AML-193 (cell line): ENCODE measurements around the gene KDM8.

Experiments
- DNase-seq, 2 experiments: peaks; one replicate each; lab custom pipeline; 2025; lab: John Stamatoyannopoulos, UW

The KDM8 gene

GRCh38 chr16:27216297-27216885 lies 13.1 kb downstream of the KDM8 start:
- no peak for DNase-seq

- no peak for DNase-seq
Observed at GRCh38 chr16:27217256-27217655, 13.9 kb downstream of the KDM8 start.

DNA sequence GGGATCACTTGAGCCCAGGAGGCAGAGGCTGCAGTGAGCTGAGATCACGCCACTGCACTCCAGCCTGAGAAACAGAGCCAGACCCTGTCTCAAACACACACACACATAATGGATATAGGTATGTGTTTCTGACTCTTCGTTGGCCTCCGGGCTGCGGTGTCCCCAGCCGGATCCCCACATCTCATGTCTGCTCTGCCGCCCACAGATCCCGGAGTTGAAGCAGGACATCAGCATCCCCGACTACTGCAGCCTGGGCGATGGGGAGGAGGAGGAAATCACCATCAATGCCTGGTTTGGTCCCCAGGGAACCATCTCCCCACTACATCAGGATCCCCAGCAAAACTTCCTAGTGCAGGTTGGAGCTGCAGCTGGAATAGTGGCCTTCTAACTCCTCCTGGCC lies 15.4 kb downstream of the KDM8 start:
- DNase-seq = no peak

DNA sequence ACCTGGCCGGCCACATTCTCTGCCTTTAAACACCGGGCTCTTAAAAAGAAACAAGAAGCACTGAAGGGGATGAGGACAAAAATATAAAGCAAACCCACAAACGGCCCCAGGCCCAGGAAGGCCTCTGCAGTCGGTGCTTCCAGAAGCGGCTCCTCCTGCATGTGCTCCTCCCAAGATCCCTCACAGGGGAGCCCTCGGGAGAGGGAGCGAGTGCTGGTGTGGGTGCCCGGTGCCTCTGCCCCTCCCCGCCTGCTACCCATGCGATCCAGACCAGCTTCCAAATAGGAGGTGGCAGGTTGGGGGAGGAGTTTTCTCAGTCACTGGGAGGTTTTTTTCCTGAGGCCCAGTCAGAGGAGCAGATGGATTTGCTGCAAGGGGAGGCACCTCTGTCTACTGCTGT lies 15.8 kb downstream of the KDM8 start:
- DNase-seq = no peak

GRCh38 chr16:27220120-27220519 lies 16.8 kb downstream of the KDM8 start:
- no peak for DNase-seq

GRCh38 chr16:27220527-27220926 lies 17.2 kb downstream of the KDM8 start:
- no peak for DNase-seq

DNA sequence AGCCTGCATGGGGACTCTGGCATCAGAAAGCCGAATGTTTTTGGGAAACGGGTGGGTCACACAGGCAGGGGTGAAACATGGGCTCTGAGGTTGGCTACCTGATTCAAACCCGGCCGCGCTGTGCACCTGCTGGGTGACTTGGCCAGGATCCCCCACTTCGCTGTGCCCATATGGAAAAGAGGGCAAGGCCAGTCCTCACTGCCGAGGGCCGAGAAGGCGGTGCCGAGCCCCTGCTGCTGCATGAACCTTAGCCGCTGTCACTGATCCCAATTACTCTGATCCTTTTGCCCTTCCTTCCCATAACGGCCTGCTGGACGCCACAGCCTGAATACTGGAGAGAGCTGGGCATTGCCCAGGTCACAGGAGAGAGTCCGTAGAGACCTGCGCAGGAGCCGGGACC lies 17.7 kb downstream of the KDM8 start:
- no peak for DNase-seq

GRCh38 chr16:27221576-27222248 lies 18.4 kb downstream of the KDM8 start:
- no peak for DNase-seq

- DNase-seq = no peak
Observed at GRCh38 chr16:27222249-27223225, 19.2 kb downstream of the KDM8 start.

DNA sequence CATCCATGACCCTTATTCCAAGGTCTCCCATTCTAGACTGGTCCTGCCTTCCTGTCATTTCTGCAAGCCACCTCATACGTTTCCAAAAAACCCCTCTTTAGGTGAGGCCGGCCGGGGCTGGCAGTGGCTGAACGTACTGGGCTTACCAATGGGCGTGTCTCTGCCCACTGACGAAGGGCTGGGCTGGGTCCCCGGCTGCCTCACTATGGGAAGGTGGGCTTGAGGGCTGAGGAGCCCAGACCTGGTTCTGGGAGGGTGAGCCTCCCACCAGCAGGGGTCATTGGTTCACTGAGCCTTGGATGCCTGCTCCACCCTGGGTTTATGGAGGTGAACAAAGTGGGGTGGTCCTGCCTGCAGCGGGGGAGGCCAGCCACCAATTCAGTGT lies 19.9 kb downstream of the KDM8 start:
- DNase-seq = no peak

DNA sequence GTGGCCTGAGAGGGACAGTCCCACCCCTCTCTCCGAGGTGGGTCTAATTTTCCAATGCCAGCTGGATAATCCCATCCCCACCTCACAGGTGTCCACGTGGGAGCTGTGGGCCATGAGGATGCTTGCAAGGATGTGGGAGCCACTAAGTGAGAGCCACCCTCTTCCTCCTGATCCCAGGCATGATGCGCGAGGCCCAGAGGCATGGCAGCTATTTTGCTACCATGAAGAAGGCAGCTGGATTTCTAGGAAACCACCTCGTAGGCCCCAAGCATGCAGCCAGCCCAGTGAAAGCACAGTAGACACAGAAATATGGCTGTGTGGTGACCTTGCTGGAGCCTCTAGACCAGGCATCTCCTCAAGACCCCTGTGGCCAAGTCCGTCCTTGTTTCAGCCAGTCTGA lies 20.4 kb downstream of the KDM8 start:
- no peak for DNase-seq

DNA sequence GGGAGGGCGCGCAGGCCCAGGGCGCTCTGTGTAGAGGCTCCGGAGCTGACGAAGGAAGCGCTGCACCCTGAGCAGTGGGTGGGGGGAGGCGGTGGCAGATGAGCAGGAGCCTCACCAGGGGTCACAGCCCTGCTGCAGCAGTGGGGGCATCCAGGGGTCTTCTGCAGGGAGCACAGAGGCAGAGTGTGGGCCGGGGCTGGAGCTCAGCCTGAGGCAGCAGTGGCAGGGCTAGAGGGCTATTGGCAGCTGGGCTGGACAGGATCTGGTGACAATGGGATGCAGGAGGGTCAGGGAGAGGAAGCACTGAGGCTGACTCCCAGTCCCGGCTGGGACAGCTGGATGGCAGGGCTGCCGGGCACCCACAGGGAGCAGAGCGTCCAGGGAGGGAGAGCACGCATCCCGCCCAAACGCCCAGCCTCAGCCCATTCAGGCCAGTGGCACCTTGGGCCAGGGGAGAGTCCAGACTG lies 21.0 kb downstream of the KDM8 start:
- no peak for DNase-seq

- no peak for DNase-seq
Observed at GRCh38 chr16:27224741-27225300, 21.5 kb downstream of the KDM8 start.

- no peak for DNase-seq
Observed at GRCh38 chr16:27225536-27226360, 22.4 kb downstream of the KDM8 start.

GRCh38 chr16:27226476-27226875 lies 23.1 kb downstream of the KDM8 start:
- no peak for DNase-seq

GRCh38 chr16:27226976-27227705 lies 23.8 kb downstream of the KDM8 start:
- no peak for DNase-seq

- DNase-seq = no peak
Observed at GRCh38 chr16:27228045-27228444, 24.7 kb downstream of the KDM8 start.

DNA sequence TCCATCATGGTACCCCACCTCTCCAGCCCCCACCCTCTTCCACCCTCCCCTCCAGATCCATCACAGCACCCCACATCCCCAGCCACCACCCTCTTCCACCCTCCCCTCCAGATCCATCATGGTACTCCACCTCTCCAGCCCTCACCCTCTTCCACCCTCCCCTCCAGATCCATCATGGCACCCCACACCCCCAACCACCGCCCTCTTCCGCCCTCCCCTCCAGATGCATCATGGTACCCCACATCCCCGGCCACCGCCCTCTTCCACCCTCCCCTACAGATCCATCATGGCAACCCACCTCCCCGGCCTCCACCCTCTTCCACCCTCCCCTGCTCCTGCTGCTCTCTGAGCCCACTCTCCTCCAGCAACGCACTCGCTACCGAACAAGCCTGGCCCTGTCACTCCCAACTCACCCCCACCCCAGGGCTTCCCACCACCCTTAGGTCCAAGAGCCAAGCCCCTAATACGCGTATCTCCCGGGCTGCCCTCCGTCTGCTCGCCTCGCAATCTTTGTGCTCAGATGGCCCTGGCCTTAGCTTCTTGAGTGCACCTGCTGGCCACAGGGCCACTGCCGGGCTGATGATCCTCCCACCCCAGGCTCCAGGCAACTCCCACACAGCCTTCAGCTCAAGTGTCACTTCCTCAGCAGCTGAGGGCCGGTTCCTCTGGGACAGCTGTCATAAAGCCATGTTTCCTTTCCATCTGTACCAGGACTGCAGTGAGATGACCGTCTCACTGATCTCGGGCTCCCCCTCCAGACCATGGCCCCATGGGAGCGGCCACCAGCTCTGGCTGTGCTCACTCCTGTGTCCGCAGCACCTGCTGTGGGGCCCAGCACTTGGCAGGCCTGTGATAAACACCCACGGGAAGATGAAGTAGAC lies 25.5 kb downstream of the KDM8 start:
- DNase-seq = no peak

DNA sequence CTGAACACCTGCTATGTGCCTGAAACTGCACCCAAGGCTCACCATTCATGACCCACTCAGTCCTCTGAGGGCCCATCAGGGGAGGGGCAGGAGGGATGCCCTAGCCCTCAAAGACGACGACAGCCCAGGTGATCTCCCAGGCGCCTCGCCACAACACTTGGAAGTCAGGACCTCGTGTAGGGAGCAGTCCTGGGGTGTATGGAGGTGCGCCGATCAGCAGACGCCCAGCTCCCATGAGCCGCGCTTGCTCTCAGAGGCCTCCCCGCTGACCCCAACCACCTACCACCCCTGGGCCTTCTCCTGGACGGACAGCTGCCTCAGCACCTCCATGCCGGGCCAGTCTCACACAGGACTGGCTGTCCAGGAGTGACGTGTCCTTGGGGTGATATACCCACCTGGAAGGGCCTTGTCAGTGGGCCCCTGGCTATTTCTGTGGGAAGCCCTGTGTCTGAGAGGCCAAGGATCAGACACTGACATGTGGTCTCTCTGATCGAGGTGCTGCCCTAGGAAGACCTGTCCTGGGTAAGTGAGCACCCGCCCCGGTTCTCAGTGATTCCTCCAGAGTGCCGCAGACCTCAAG lies 26.7 kb downstream of the KDM8 start:
- no peak for DNase-seq
